ENCODE measurements around the gene ARHGEF17.
"Not testable (repeated sequence)": the region's sequence is repeated elsewhere in the genome, so short reads cannot be mapped to it uniquely, and the experiment has no call there.

Gene ARHGEF17

GRCh38 chr11:73308003-73308960, at the start of gene ARHGEF17:
TSS of gene ARHGEF17 (plus strand) at chr11:73308276. CDS start at chr11:73308639, 363 bp downstream.
- peak in 47 of 58 donors; percentile 32 to 79 (median 61) for DNase-seq

- DNase-seq: no peak
Measured at GRCh38 chr11:73259406-73260126, 48.5 kb upstream of the ARHGEF17 start.

GRCh38 chr11:73260127-73260457, 48.0 kb upstream of the ARHGEF17 start:
- no peak for DNase-seq

- DNase-seq: no peak
Measured at GRCh38 chr11:73262851-73263495, 45.1 kb upstream of the ARHGEF17 start.

- DNase-seq: no peak
Measured at GRCh38 chr11:73263640-73264039, 44.4 kb upstream of the ARHGEF17 start.

- no peak for DNase-seq
Measured at GRCh38 chr11:73265278-73265810, 42.7 kb upstream of the ARHGEF17 start.

- no peak for DNase-seq
Measured at GRCh38 chr11:73265853-73266645, 42.0 kb upstream of the ARHGEF17 start.

- no peak for DNase-seq
Measured at GRCh38 chr11:73266646-73267020, 41.4 kb upstream of the ARHGEF17 start.

- DNase-seq: no peak
Measured at GRCh38 chr11:73267122-73267846, 40.8 kb upstream of the ARHGEF17 start.

GRCh38 chr11:73267906-73268540, 40.1 kb upstream of the ARHGEF17 start:
- no peak for DNase-seq

GRCh38 chr11:73268671-73269271, 39.3 kb upstream of the ARHGEF17 start:
- DNase-seq: no peak

- no peak for DNase-seq
Measured at GRCh38 chr11:73269459-73270015, 38.5 kb upstream of the ARHGEF17 start.

- DNase-seq: no peak
Measured at GRCh38 chr11:73270016-73270854, 37.8 kb upstream of the ARHGEF17 start.

- DNase-seq: no peak
Measured at GRCh38 chr11:73270855-73271477, 37.1 kb upstream of the ARHGEF17 start.

- not testable (repeated sequence) for DNase-seq
Measured at GRCh38 chr11:73271478-73271865, 36.6 kb upstream of the ARHGEF17 start.

- peak in 4 of 58 donors; percentile 14 to 33 (median 20) for DNase-seq
Measured at GRCh38 chr11:73271936-73272679, 36.0 kb upstream of the ARHGEF17 start, which contains the start of gene P2RY6. TSS of gene P2RY6 (plus strand) at chr11:73272338. CDS start at chr11:73296519, 24,181 bp downstream.

GRCh38 chr11:73272680-73273038, 35.4 kb upstream of the ARHGEF17 start:
- DNase-seq: no peak
